Stimulated activated CD8-positive, alpha-beta memory T cell treated with anti-CD3 and anti-CD28 coated beads, Interleukin-12 subunit alpha, Interleukin-12 subunit beta, amount 100 ng/mL, for 24 hours (primary cell): ENCODE data around the gene SLC39A9.
A peak's percentile ranks its signal among the peaks of the same experiment; 100 is the strongest.
"Not testable (repeated sequence)": the region's sequence is repeated elsewhere in the genome, so short reads cannot be mapped to it uniquely, and the experiment has no call there.

ENCODE experiments used
- DNase-seq: peaks from one replicate; pipeline ENCODE4 v3.0.0-alpha.2; 2020; ENCODE audit errors: extremely low read depth

SLC39A9 gene

DNA sequence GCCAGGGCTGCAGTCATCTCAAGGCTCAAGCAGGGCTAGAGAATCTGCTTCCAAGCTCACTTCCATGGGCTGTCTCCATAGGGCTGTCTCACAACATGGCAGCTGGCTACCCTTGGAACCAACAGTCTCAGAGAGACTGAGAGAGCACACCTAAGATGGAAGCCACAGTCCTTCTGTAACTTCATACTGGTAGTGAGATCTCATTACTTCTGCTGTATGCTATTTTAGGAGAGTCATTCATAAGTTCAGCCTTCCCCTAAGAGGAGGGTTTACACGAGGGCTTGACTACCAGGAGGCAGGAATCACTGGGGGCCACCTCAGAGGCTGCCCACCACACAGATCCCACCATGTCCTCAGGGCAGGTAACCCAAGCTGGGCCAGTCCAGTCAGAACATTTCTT, 30.1 kb upstream of the SLC39A9 start:
- no peak for DNase-seq

- DNase-seq = no peak
Measured at GRCh38 chr14:69370061-69370460, 28.4 kb upstream of the SLC39A9 start.

DNA sequence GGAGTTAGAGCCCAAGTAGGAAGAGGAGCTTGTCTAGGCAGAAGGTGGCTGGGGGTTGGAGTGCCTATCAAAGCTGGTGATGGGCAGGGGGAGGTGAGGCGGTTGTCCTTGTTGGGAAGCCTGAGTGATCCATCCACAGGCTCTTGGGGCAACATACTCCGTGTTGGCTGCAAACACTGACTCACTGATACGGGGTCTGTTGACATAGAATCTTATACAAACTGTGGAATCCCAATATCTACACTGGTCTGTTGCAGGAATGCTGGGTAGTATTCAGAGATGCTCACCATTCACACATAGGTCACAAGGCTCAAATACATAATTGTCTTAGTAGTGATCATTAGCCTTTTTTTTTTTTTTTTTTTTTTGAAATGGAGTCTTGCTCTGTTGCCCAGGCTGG, 26.3 kb upstream of the SLC39A9 start:
- DNase-seq = no peak

GRCh38 chr14:69373104-69373503, 25.4 kb upstream of the SLC39A9 start:
- no peak for DNase-seq

GRCh38 chr14:69374235-69374634, 24.3 kb upstream of the SLC39A9 start:
- no peak for DNase-seq

DNA sequence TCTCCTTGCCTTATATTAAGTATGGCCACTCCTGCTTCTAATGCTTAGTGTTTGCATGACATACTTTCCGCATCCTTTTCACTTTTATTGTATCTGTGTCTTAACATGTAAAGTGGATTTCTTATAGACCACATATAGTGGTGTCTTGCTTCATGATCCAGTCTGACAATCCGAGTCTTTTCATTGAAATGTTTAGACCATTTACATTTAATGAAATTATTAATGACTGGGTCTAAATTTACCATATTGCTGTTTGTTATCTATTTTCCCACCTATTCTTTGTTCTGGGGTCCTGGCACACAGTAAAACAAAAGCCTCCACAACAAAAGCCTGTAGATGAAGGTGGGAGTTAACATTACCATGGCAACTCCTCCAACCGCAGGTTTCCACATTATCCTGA, 23.3 kb upstream of the SLC39A9 start:
- DNase-seq = no peak

GRCh38 chr14:69375722-69376121, 22.8 kb upstream of the SLC39A9 start:
- no peak for DNase-seq

DNA sequence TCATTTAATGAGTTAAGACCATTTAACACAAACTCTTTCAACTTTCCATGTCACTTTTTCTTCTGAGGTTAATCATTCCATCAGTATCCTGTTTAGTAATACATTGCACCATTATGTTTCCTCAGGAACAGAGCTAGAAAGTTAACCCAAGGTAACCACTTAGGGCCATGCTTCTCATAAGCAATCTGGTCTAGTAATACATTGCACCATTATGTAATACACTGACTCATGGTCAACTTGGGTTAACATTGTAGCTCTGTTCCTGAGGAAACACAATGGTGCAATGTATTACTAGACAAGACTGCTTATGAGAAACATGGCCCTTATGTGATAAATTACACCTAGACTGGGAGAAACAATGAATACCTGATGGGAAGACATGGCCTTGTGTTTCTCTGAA, 22.1 kb upstream of the SLC39A9 start:
- DNase-seq = no peak

DNA sequence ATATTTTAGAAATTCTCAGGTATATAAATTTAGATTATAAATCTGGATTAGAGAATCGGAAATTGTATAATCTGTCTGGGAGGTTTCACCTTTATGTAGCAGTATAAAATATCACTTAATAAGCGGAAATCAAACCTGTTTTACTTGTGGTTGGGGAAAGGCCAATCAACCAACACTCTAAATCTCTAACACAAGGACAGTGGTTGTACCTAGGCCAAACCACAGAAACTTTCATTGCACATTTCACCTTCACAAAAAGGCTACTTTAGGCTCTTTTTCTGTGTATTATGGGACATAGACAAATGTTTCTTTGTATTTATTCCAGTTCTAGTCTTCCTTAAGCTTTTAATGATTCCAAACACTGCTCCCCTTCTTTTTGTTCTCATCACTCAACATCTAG, 20.2 kb upstream of the SLC39A9 start:
- DNase-seq = no peak

- DNase-seq = no peak
Measured at GRCh38 chr14:69387311-69387710, 11.2 kb upstream of the SLC39A9 start.

DNA sequence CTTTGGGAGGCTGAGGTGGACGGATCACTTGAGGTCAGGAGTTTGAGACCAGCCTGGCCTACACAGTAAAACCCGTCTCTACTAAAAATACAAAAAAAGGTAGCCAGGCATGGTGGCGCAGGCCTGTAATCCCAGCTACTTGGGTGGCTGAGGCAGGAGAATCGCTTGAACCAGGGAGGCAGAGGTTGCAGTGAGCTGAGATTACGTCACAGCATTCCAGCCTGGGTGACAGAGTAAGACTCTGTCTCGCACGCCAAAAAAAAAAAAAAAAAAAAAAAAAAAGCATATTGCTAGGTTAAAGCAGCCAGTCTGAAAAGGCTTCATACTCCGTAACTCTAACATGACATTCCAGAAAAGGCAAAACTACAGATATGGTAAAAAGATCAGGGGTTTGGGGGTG, 7.1 kb upstream of the SLC39A9 start:
- DNase-seq = not testable (repeated sequence)

GRCh38 chr14:69392481-69392880, 6.0 kb upstream of the SLC39A9 start:
- no peak for DNase-seq

GRCh38 chr14:69395929-69396328, 2.6 kb upstream of the SLC39A9 start:
- DNase-seq = no peak

DNA sequence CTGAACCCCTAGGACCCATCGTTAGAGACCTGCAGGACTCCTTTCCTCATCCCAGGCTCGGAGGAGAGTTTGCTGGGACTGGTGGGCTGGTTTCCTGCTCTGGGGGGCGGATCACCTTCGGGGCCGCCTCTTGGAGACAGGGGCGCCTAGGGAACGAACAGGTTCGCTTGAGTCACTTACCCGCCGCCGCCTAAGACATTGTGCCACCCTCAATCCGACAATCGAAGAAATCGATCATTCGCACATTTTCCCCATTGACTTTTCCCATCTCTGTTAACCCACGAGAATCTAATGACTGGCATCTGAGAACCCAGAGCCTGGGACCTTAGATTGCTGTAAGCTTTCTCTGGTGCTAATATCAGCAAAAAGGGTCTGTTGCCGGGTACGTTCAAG, 322 bp downstream of the SLC39A9 start:
- peak; percentile 23 for DNase-seq

GRCh38 chr14:69399750-69400149, 1.3 kb downstream of the SLC39A9 start:
- no peak for DNase-seq

- no peak for DNase-seq
Measured at GRCh38 chr14:69400154-69400553, 1.7 kb downstream of the SLC39A9 start.

- no peak for DNase-seq
Measured at GRCh38 chr14:69401841-69402240, 3.3 kb downstream of the SLC39A9 start.

GRCh38 chr14:69404478-69404877, 6.0 kb downstream of the SLC39A9 start:
- no peak for DNase-seq

DNA sequence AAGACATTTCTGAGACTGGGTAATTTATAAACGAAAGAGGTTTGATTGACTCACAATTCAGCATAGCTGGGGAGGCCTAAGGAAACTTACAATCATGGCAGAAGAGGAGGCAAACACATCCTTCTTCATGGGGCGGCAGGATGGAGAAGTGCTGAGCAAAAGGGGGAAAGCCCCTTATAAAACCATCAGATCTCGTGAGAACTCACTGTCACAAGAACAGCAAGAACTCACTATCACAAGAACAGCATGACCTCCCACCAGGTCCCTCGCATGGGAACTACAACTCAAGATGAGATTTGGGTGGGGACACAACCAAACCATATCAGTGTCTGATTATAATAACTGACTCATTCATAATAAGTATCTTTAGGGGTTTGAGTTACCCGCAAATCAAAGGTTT, 6.4 kb downstream of the SLC39A9 start:
- no peak for DNase-seq

GRCh38 chr14:69405762-69406161, 7.3 kb downstream of the SLC39A9 start:
- DNase-seq = no peak

GRCh38 chr14:69408331-69408960, 10.0 kb downstream of the SLC39A9 start:
- DNase-seq = no peak

DNA sequence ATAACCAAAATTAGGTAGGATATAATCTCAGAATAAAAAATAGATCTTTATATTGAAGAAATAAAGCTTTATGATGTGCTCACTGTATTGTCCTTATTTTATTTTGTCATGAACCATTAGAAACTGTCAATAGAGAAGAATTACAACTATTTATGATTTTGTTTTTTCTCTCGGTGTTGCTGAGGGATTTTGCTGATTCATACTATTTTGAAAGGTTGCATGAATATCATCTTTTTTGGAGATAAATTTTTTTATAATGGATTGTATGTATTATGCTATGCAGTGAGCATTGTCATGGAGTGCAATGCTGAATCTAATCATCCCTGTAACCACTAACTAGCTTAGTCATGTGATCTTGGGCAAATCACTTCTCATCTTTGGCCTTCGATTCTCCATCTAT, 15.0 kb downstream of the SLC39A9 start:
- no peak for DNase-seq

- DNase-seq = not testable (repeated sequence)
Measured at GRCh38 chr14:69416087-69416486, 17.6 kb downstream of the SLC39A9 start.

GRCh38 chr14:69423279-69423678, 24.8 kb downstream of the SLC39A9 start:
- DNase-seq = no peak
